B cell (primary cell): ENCODE measurements around the gene FRMD3.

Source experiments
- CTCF ChIP-seq: fragments of 200-600 bp; IDR thresholded peaks from one replicate; pipeline ENCODE4 v1.8.0; 2022; ENCODE audit warnings: antibody characterized with exemption, mild to moderate bottlenecking
- EZH2 ChIP-seq: IDR thresholded peaks from 2 replicates; pipeline ENCODE4 v1.6.1; 2012; ENCODE audit warnings: borderline replicate concordance, low read depth, mild to moderate bottlenecking, moderate library complexity, low read length; ENCODE audit not compliant: insufficient read depth, poor library complexity, severe bottlenecking

GRCh38 chr9:83433846-83434245 lies 104.4 kb downstream of the FRMD3 start:
- no peak for TF ChIP-seq CTCF
- TF ChIP-seq EZH2: no peak
